ENCODE results near the gene ORM2. TPM values are rescaled to one million over a fixed set of nuclear protein-coding genes. Genes with fewer than 3 reads are reported as not detected.

Gene ORM2
- total and polyA plus RNA-seq, 2 of the 8 experiments (the other 6 are each of a cell fraction or from before 2014, with no cell fraction given): 1.3 TPM; not detected in 1

DNA sequence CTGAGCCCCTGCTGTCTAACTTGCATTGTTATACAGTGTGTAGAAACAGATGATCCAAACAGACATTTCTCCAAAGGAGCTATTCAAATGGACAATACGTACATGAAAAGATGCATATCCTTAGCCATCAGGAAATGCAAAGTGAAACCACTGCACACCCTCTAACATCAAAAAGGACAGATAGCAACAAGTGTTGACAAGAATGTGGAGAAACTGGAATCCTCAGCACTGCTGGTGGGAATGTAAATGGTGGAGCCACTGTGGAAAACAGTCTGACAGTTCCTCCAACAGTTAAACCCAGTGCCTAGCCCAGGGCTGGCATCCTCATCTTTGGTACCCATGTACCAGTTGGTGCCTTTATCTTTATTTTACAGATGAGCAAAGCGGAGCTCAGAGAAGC is 8.5 kb downstream of the ORM2 start (continued):
- no peak for TF ChIP-seq HDAC6 (IDR thresholded peaks at IDR 0.05; ENCODE audit: low read depth, low read length)
- TF ChIP-seq JUN (IDR thresholded peaks at IDR 0.05; ENCODE audit: low read depth, low read length): no peak
- no peak for TF ChIP-seq CHD1 (IDR thresholded peaks at IDR 0.05; ENCODE audit: low read depth, low read length)
- no peak for TF ChIP-seq SP4 (IDR thresholded peaks at IDR 0.05; ENCODE audit: low read length)
- no peak for TF ChIP-seq POLR2AphosphoS5 (IDR thresholded peaks at IDR 0.05; ENCODE audit: low read depth, low read length)
- TF ChIP-seq SP2 (IDR thresholded peaks at IDR 0.05; ENCODE audit: low read length): no peak
- no peak for TF ChIP-seq CHD2 (IDR thresholded peaks at IDR 0.05; ENCODE audit: low read length)
